A172 (cell line): Measurements from ENCODE around the gene CPA5. TPM values are rescaled to one million over a fixed set of nuclear protein-coding genes. Genes with fewer than 3 reads are reported as not detected.
A peak's percentile ranks its signal among the peaks of the same experiment; 100 is the strongest.

Source experiments
- DNase-seq: peaks from one replicate; pipeline ENCODE4 v3.0.0-alpha.2; 2015; ENCODE audit warnings: low spot score
- total RNA-seq: library from RNA; depleted of rRNA; stranded (reverse); fragments of >200 nt; shearing (Covaris generic); gene quantifications from 2 replicates; pipeline ENCODE4 v1.2.3, GENCODE V29; 2014; rRNA removed

The CPA5 gene
- total RNA-seq, result 0.28 and 1.0 TPM in 2 replicates

- DNase-seq, result no peak
Measured at GRCh38 chr7:130344271-130344866, at the start of gene CPA5. Gene CPA5, plus strand, starts transcription at chr7:130344816. Its CDS starts 1,670 bp downstream, at chr7:130346486.

GRCh38 chr7:130296221-130296951, 48.2 kb upstream of the CPA5 start:
- no peak for DNase-seq

- DNase-seq, result no peak
Measured at GRCh38 chr7:130297628-130298543, 46.7 kb upstream of the CPA5 start.

- no peak for DNase-seq
Measured at GRCh38 chr7:130298544-130299326, 45.9 kb upstream of the CPA5 start.

- DNase-seq, result no peak
Measured at GRCh38 chr7:130299866-130300265, 44.8 kb upstream of the CPA5 start.

GRCh38 chr7:130301501-130302020, 43.1 kb upstream of the CPA5 start:
- no peak for DNase-seq

GRCh38 chr7:130302649-130303048, 42.0 kb upstream of the CPA5 start:
- DNase-seq, result no peak

GRCh38 chr7:130303127-130303526, 41.5 kb upstream of the CPA5 start:
- DNase-seq, result no peak

GRCh38 chr7:130303551-130303950, 41.1 kb upstream of the CPA5 start:
- DNase-seq, result no peak

GRCh38 chr7:130303982-130304381, 40.6 kb upstream of the CPA5 start:
- DNase-seq, result no peak

- DNase-seq, result no peak
Measured at GRCh38 chr7:130304878-130305277, 39.7 kb upstream of the CPA5 start.

GRCh38 chr7:130305433-130306042, 39.1 kb upstream of the CPA5 start:
- DNase-seq, result no peak

GRCh38 chr7:130309986-130310385, 34.6 kb upstream of the CPA5 start:
- DNase-seq, result no peak

- no peak for DNase-seq
Measured at GRCh38 chr7:130314305-130314704, 30.3 kb upstream of the CPA5 start.

- DNase-seq, result no peak
Measured at GRCh38 chr7:130319541-130319940, 25.1 kb upstream of the CPA5 start.

GRCh38 chr7:130321542-130322229, 22.9 kb upstream of the CPA5 start:
- peak; percentile 30 for DNase-seq

- DNase-seq, result no peak
Measured at GRCh38 chr7:130322615-130323014, 22.0 kb upstream of the CPA5 start.

- no peak for DNase-seq
Measured at GRCh38 chr7:130324306-130324943, 20.2 kb upstream of the CPA5 start.

- DNase-seq, result no peak
Measured at GRCh38 chr7:130329681-130330080, 14.9 kb upstream of the CPA5 start.
